Measurements from ENCODE around the gene GJB2.

- no peak for TF ChIP-seq CTCF (IDR thresholded peaks at IDR 0.05; ENCODE audit: poor library complexity)
- TF ChIP-seq EZH2 (IDR thresholded peaks at IDR 0.05; ENCODE audit: borderline replicate concordance) = no peak
These were observed 40.0 kb upstream of the GJB2 start for GRCh38 chr13:20232556-20233277.

Data from hepatocyte (in vitro differentiated cells).